Measurements from ENCODE around the gene KLHL9.

- no peak for TF ChIP-seq SUZ12 (IDR thresholded peaks at IDR 0.05; ENCODE audit: extremely low read depth, insufficient read depth, insufficient read length)
- TF ChIP-seq YY1 (IDR thresholded peaks at IDR 0.05; ENCODE audit: insufficient read depth, insufficient read length), result no peak
Observed at GRCh38 chr9:21322911-21323461, 12.2 kb downstream of the KLHL9 start.

Data from NT2/D1 (cell line).